ENCODE measurements around the gene PARD3B. TPM values are rescaled to one million over a fixed set of nuclear protein-coding genes. Genes with fewer than 3 reads are reported as not detected.

PARD3B gene
- total and polyA plus RNA-seq, 2 of the 8 experiments (the other 6 are each of a cell fraction or from before 2014, with no cell fraction given): 1.2 to 5.7 TPM

GRCh38 chr2:205510345-205510744 is 965.1 kb downstream of the PARD3B start (continued):
- TF ChIP-seq ATF3 (IDR thresholded peaks at IDR 0.05; ENCODE audit: insufficient read depth, low read depth, low read length): no peak

Data from H1 (cell line).